ENCODE data around the gene ULBP1.

The ULBP1 gene

DNA sequence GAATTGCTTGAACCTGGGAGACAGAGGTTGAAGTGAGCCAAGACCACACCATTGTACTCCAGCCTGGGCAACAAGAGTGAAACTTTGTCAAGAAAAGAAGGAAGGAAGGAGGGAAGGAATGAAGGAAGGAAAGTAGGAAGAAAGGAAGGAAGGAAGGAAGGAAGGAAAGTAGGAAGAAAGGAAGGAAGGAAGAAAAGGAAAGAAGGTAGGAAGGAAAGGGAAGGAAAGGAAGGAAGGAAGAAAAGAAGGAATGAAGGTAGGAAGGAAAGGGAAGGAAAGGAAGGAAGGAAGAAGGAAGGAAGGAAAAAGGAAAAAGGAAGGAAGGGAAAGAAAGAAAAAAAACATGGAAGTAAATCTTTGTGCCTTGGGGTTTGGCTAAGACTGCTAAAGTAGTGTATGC lies 11.7 kb downstream of the ULBP1 start:
- TF ChIP-seq ZBTB7A (IDR thresholded peaks at IDR 0.05; ENCODE audit: low read depth) (no peak), REST (IDR thresholded peaks at IDR 0.05; ENCODE audit: low read depth) (no peak), RAD21 (IDR thresholded peaks at IDR 0.05; ENCODE audit: low read depth) (no peak), TEAD4 (IDR thresholded peaks at IDR 0.05) (no peak), EGR1 (IDR thresholded peaks at IDR 0.05) (no peak), CREB1 (IDR thresholded peaks at IDR 0.05; ENCODE audit: low read depth) (no peak), CEBPB (IDR thresholded peaks at IDR 0.05) (no peak), USF1 (IDR thresholded peaks at IDR 0.05) (no peak), TAF1 (IDR thresholded peaks at IDR 0.05; ENCODE audit: low read depth) (no peak)

GRCh38 chr6:149977221-149977620 lies 13.5 kb downstream of the ULBP1 start:
- TF ChIP-seq FOXM1 (IDR thresholded peaks at IDR 0.05; ENCODE audit: borderline replicate concordance, low read depth) (no peak), CEBPB (IDR thresholded peaks at IDR 0.05) (no peak), YY1 (IDR thresholded peaks at IDR 0.05; ENCODE audit: low read depth) (no peak), EP300 (IDR thresholded peaks at IDR 0.05; ENCODE audit: borderline replicate concordance) (no peak), CREB1 (IDR thresholded peaks at IDR 0.05; ENCODE audit: low read depth) (no peak), USF1 (IDR thresholded peaks at IDR 0.05) (no peak), ZBTB7A (IDR thresholded peaks at IDR 0.05; ENCODE audit: low read depth) (no peak), RAD21 (IDR thresholded peaks at IDR 0.05; ENCODE audit: low read depth) (no peak)

- TF ChIP-seq TCF12 (IDR thresholded peaks at IDR 0.05; ENCODE audit: low read depth) (no peak), USF1 (IDR thresholded peaks at IDR 0.05) (no peak), TAF1 (IDR thresholded peaks at IDR 0.05; ENCODE audit: low read depth) (no peak), EP300 (IDR thresholded peaks at IDR 0.05; ENCODE audit: borderline replicate concordance) (no peak), YY1 (IDR thresholded peaks at IDR 0.05; ENCODE audit: low read depth) (no peak), TEAD4 (IDR thresholded peaks at IDR 0.05) (no peak)
These were observed 14.9 kb downstream of the ULBP1 start for GRCh38 chr6:149978610-149979009.

- no peak for TF ChIP-seq REST (IDR thresholded peaks at IDR 0.05; ENCODE audit: low read depth)
- no peak for TF ChIP-seq CREB1 (IDR thresholded peaks at IDR 0.05; ENCODE audit: low read depth)
- no peak for TF ChIP-seq FOXM1 (IDR thresholded peaks at IDR 0.05; ENCODE audit: borderline replicate concordance, low read depth)
- no peak for TF ChIP-seq YY1 (IDR thresholded peaks at IDR 0.05; ENCODE audit: low read depth)
- no peak for TF ChIP-seq TAF1 (IDR thresholded peaks at IDR 0.05; ENCODE audit: low read depth)
- no peak for TF ChIP-seq CEBPB (IDR thresholded peaks at IDR 0.05)
- TF ChIP-seq EGR1 (IDR thresholded peaks at IDR 0.05): no peak
- no peak for TF ChIP-seq TEAD4 (IDR thresholded peaks at IDR 0.05)
- no peak for TF ChIP-seq NFIC (IDR thresholded peaks at IDR 0.05)
- no peak for TF ChIP-seq TCF12 (IDR thresholded peaks at IDR 0.05; ENCODE audit: low read depth)
- no peak for TF ChIP-seq ZBTB7A (IDR thresholded peaks at IDR 0.05; ENCODE audit: low read depth)
- no peak for TF ChIP-seq USF1 (IDR thresholded peaks at IDR 0.05)
These were observed 15.6 kb downstream of the ULBP1 start for GRCh38 chr6:149979293-149979692.

DNA sequence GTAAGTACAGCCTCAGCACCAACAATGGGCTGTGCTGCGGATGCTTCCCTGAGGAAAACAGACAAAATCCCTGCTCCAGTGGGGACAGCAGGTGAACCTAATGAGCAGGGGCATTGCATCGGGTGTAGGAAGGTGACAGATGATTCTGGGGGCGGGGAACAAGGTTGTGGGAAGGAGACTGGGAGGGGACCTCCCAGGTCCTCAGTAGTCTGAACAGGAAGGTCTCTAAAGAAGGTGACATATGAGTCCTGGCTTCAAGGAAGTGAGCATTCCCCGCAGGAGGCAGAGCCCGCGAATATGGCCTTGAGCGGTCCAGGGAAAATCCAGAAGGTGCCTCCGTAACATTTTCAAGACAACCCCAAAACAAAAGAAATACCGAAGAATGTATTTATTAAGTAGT lies 19.4 kb downstream of the ULBP1 start:
- no peak for TF ChIP-seq TEAD4 (IDR thresholded peaks at IDR 0.05)
- no peak for TF ChIP-seq CREB1 (IDR thresholded peaks at IDR 0.05; ENCODE audit: low read depth)

DNA sequence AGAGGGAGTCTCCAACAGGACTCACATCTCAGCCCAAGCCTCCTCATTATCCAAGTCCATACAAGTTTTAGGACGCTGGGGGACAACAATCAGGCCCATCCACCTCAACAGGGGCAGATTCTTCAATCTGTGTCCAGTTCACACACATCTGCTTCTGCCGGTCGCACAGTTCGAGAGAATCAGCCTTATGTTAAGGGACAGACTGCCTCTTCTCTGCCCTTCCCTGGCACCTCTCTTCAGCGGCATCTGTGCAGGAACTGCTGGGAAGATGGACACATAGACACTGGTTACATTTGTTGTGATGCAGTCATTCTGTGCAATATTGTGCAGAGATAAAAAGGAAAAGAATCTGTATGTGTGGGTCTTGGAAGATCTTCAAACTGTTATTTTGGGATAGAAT lies 21.0 kb downstream of the ULBP1 start:
- TF ChIP-seq TCF12 (IDR thresholded peaks at IDR 0.05; ENCODE audit: low read depth) (no peak), CEBPB (IDR thresholded peaks at IDR 0.05) (no peak), ZBTB7A (IDR thresholded peaks at IDR 0.05; ENCODE audit: low read depth) (no peak), TAF1 (IDR thresholded peaks at IDR 0.05; ENCODE audit: low read depth) (no peak), REST (IDR thresholded peaks at IDR 0.05; ENCODE audit: low read depth) (no peak), RAD21 (IDR thresholded peaks at IDR 0.05; ENCODE audit: low read depth) (no peak), CREB1 (IDR thresholded peaks at IDR 0.05; ENCODE audit: low read depth) (no peak), YY1 (IDR thresholded peaks at IDR 0.05; ENCODE audit: low read depth) (no peak), NFIC (IDR thresholded peaks at IDR 0.05) (no peak)
- TF ChIP-seq, protein P1, sequence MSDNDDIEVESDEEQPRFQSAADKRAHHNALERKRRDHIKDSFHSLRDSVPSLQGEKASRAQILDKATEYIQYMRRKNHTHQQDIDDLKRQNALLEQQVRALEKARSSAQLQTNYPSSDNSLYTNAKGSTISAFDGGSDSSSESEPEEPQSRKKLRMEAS (IDR thresholded peaks at IDR 0.05): no peak

Data from Ishikawa (cell line).